Measurements from ENCODE around the gene TSPEAR.
"Not testable (repeated sequence)": the region's sequence is repeated elsewhere in the genome, so short reads cannot be mapped to it uniquely, and the experiment has no call there.

The TSPEAR gene

GRCh38 chr21:44485796-44486195 lies 225.6 kb downstream of the TSPEAR start:
- Histone ChIP-seq H3K9ac (peak overlapping the region; percentile 62 to 80 (median 77)), H3K4me2 (peak overlapping the region; percentile 75 to 97 (median 87)), H3K4me1 (peaks cover 27 to 48% (median 36%) of the 10 kb centered on the region in 10 experiments), H3K27ac (peak overlapping the region; percentile 38 to 73 (median 67); a peak in 21 of 22 replicates), H3K4me3 (peak overlapping the region; percentile 53 to 76 (median 64)), H3K27me3 (no peaks in the 10 kb centered on the region), H3K9me3 (replicated peaks in 1 of 11) (peaks cover 7 to 28% (median 11%) of the 10 kb centered on the region in 11 experiments; a peak in 20 of 22 replicates), H4K20me1 (no peaks in the 10 kb centered on the region), H3K36me3 (peaks cover 0 to 19% (median 7%) of the 10 kb centered on the region in 11 experiments; a peak in 17 of 22 replicates)
- no peak for TF ChIP-seq Cebpa-rat (IDR thresholded peaks at IDR 0.05)

GRCh38 chr21:44485254-44485793 lies 226.0 kb downstream of the TSPEAR start:
- Histone ChIP-seq H3K4me3 (peak overlapping the region; percentile 53 to 76 (median 64)), H3K9ac (peak overlapping the region; percentile 62 to 80 (median 77)), H3K27ac (peak overlapping the region; percentile 38 to 73 (median 67); a peak in 21 of 22 replicates), H3K9me3 (replicated peaks in 1 of 11) (peaks cover 7 to 23% (median 10%) of the 10 kb centered on the region in 11 experiments; a peak in 20 of 22 replicates), H3K36me3 (peaks cover 0 to 15% (median 3%) of the 10 kb centered on the region in 11 experiments; a peak in 14 of 22 replicates), H3K4me2 (peak overlapping the region; percentile 75 to 97 (median 87)), H3K27me3 (no peaks in the 10 kb centered on the region), H3K4me1 (peaks cover 31 to 53% (median 39%) of the 10 kb centered on the region in 10 experiments), H4K20me1 (no peaks in the 10 kb centered on the region)
- TF ChIP-seq Cebpa-rat (IDR thresholded peaks at IDR 0.05), result no peak

- no peak for TF ChIP-seq Cebpa-rat (IDR thresholded peaks at IDR 0.05)
- peaks cover 34 to 60% (median 38%) of the 10 kb centered on the region in 10 experiments for H3K4me1 ChIP-seq
- H3K4me2 ChIP-seq, result peak overlapping the region; percentile 75 to 97 (median 87); a peak in 14 of 22 replicates
- H3K36me3 ChIP-seq, result peaks cover 0 to 12% (median 0%) of the 10 kb centered on the region in 11 experiments; a peak in 2 of 22 replicates
- H3K4me3 ChIP-seq, result peak overlapping the region in 5 of 10 experiments; percentile 62 to 66 (median 64); a peak in 11 of 20 replicates
- no peaks in the 10 kb centered on the region for H3K27me3 ChIP-seq
- H4K20me1 ChIP-seq, result no peaks in the 10 kb centered on the region
- peak overlapping the region in 1 of 11 experiments; percentile 67; a peak in 2 of 22 replicates for H3K27ac ChIP-seq
- H3K9ac ChIP-seq, result peak overlapping the region in 3 of 11 experiments; percentile 17 to 79 (median 77); a peak in 3 of 22 replicates
- peaks cover 7 to 17% (median 10%) of the 10 kb centered on the region in 11 experiments; a peak in 20 of 22 replicates for H3K9me3 ChIP-seq (replicated peaks in 1 of 11)
Observed at GRCh38 chr21:44484498-44485253, 226.7 kb downstream of the TSPEAR start.

GRCh38 chr21:44483288-44484237 lies 227.8 kb downstream of the TSPEAR start:
- Histone ChIP-seq H3K4me1 (peaks cover 31 to 71% (median 49%) of the 10 kb centered on the region in 10 experiments), H3K27me3 (no peaks in the 10 kb centered on the region), H3K27ac (peak overlapping the region in 2 of 11 experiments; percentile 20 to 26; a peak in 3 of 22 replicates), H3K9ac (peak overlapping the region in 2 of 11 experiments; percentile 2 to 17; a peak in 2 of 22 replicates), H3K9me3 (replicated peaks in 1 of 11) (peaks cover 7 to 13% (median 9%) of the 10 kb centered on the region in 11 experiments; a peak in 20 of 22 replicates), H3K4me3 (no peak overlapping the region), H4K20me1 (no peaks in the 10 kb centered on the region), H3K4me2 (peak overlapping the region in 4 of 11 experiments; percentile 3 to 17 (median 10); a peak in 2 of 22 replicates), H3K36me3 (peaks cover 0 to 7% (median 0%) of the 10 kb centered on the region in 11 experiments; a peak in 2 of 22 replicates)
- TF ChIP-seq Cebpa-rat (IDR thresholded peaks at IDR 0.05), result no peak

DNA sequence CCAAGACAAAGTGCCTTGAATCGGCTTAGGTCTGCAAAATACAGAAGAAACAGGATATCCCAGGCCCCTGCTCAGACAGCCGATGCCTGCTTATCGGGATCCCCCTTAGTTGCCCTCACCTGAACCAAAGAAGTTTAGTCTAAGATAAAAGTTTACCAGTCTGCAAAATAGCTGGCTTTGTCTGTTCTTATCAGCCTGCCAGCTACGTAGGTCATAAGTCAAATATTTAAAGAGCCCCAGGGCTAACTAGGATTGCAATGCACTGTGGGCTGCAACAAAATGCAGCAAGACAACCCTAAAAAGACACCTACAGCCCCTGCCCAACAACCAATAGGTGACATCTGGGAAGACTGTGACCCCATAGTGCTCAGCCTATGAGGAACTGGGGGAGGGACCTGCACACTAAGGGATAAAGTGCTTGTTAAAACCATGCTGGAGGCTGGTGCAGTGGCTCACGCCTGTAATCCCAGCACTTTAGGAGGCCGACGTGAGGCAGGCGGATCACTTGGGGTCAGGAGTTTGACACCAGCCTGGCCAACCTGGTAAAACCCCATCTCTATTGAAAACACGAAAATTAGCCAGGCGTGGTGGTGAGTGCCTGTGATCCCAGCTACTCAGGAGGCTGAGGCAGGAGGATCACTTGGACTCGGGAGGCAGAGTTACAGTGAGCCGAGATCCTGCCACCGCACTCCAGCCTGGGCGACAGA lies 228.6 kb downstream of the TSPEAR start:
- peaks cover 0 to 5% (median under 1%) of the 10 kb centered on the region in 11 experiments; a peak in 17 of 22 replicates for H3K9me3 ChIP-seq (replicated peaks in 1 of 11)
- peaks cover 31 to 79% (median 58%) of the 10 kb centered on the region in 10 experiments for H3K4me1 ChIP-seq
- H3K4me3 ChIP-seq, result no peak overlapping the region
- H3K4me2 ChIP-seq, result peak overlapping the region in 4 of 11 experiments; percentile 6 to 30 (median 12); a peak in 3 of 22 replicates
- TF ChIP-seq Cebpa-rat (IDR thresholded peaks at IDR 0.05), result no peak
- H3K9ac ChIP-seq, result no peak overlapping the region; a peak in 1 of 22 replicates
- peak overlapping the region in 2 of 11 experiments; percentile 20 to 26; a peak in 2 of 22 replicates for H3K27ac ChIP-seq
- H3K36me3 ChIP-seq, result no peaks in the 10 kb centered on the region
- no peaks in the 10 kb centered on the region for H4K20me1 ChIP-seq
- H3K27me3 ChIP-seq, result no peaks in the 10 kb centered on the region

DNA sequence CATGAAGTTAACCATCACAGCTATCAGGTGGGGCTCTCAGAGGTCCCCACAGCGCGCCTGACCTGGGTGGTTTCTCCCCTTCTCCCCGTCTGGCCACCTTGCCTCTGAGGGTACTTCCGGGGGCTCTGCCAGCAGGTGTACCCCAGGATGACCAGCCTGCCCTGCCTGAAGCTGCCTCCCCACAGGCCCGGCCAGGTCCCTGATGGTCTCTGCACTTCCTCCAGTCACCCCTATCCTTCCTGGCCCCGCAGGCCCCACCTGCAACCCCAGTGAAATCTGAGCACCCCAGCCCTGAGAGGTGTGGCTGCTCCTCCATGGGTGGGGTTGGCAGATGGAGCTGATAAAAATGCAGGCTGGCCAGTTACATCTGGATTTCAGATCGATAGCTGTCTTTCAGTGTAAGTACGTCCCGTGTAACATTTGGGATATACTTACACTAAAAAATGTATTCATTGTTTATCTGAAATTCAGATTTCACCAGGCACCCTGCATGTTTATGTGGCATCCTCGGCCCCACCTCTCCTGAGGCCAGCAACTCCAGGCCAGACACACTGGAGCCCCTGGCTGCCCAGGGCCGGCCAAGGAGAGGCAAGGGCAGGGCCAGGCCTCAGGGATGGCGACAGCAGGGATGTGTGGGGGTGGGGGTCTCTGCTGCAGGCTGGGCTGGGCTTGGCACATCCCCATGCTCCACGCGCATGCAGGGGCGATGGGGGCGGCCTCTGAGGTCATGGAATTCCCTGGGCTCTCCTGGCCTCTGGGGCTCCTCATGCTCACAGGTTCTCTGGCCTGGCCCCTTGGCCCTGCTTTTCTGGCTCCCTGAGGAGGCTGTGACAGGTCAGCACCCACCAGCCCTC lies 230.9 kb downstream of the TSPEAR start:
- no peaks in the 10 kb centered on the region for H3K9me3 ChIP-seq (replicated peaks in 1 of 11)
- peaks cover 25 to 82% (median 55%) of the 10 kb centered on the region in 10 experiments for H3K4me1 ChIP-seq
- H3K4me3 ChIP-seq, result no peak overlapping the region
- no peaks in the 10 kb centered on the region for H3K36me3 ChIP-seq
- no peak for TF ChIP-seq Cebpa-rat (IDR thresholded peaks at IDR 0.05)
- H3K4me2 ChIP-seq, result peak overlapping the region in 10 of 11 experiments; percentile 9 to 91 (median 79); a peak in 19 of 22 replicates
- peak overlapping the region in 8 of 11 experiments; percentile 28 to 81 (median 62); a peak in 14 of 22 replicates for H3K27ac ChIP-seq
- peak overlapping the region in 10 of 11 experiments; percentile 10 to 65 (median 46); a peak in 12 of 22 replicates for H3K9ac ChIP-seq
- H4K20me1 ChIP-seq, result no peaks in the 10 kb centered on the region
- H3K27me3 ChIP-seq, result no peaks in the 10 kb centered on the region

- not testable (repeated sequence) for H3K4me3 ChIP-seq; H4K20me1 ChIP-seq; H3K36me3 ChIP-seq; H3K9me3 ChIP-seq (replicated peaks in 1 of 11); H3K27me3 ChIP-seq
- Histone ChIP-seq H3K4me2 (peak overlapping the region; percentile 36 to 91 (median 79); a peak in 19 of 22 replicates), H3K4me1 (peaks cover 25 to 79% (median 55%) of the 10 kb centered on the region in 10 experiments), H3K9ac (peak overlapping the region in 9 of 11 experiments; percentile 10 to 65 (median 43); a peak in 10 of 22 replicates), H3K27ac (peak overlapping the region in 8 of 11 experiments; percentile 28 to 82 (median 62); a peak in 15 of 22 replicates)
Observed at GRCh38 chr21:44479556-44480199, 231.7 kb downstream of the TSPEAR start.

Data from BLaER1 treated with 17β-estradiol and CSF1 and Interleukin-3, amounts not matched to agents 10 nM and 100 nM (cell line).